H7 (cell line): Measurements from ENCODE around the gene STH. TPM values are rescaled to one million over a fixed set of nuclear protein-coding genes. Genes with fewer than 3 reads are reported as not detected.
"Not testable (repeated sequence)": the region's sequence is repeated elsewhere in the genome, so short reads cannot be mapped to it uniquely, and the experiment has no call there.

ENCODE experiments used
- DNase-seq: peaks from one replicate; pipeline ENCODE4 v3.0.0; 2012
- H3K27me3 ChIP-seq: 2 replicates; pipeline ENCODE4 v1.6.0; 2011; ENCODE audit warnings: mild to moderate bottlenecking, low read length; ENCODE audit not compliant: control insufficient read depth, insufficient read depth
- H3K36me3 ChIP-seq: replicated peaks from 2 replicates; pipeline ENCODE4 v1.5.1; 2011; ENCODE audit warnings: low read length; ENCODE audit not compliant: control insufficient read depth, insufficient read depth
- H3K4me3 ChIP-seq: 2 replicates; pipeline ENCODE4 v1.5.1; 2011; ENCODE audit warnings: low read depth, mild to moderate bottlenecking, control low read depth, low read length, moderate library complexity; ENCODE audit not compliant: insufficient read depth
- total RNA-seq: library from RNA; depleted of rRNA; stranded (reverse); fragments of >200 nt; shearing (Covaris generic); gene quantifications from 2 replicates; pipeline ENCODE4 v1.2.3, GENCODE V29; 2014

The STH gene
- total RNA-seq, 1 experiment from 2014 or later, result not detected

DNA sequence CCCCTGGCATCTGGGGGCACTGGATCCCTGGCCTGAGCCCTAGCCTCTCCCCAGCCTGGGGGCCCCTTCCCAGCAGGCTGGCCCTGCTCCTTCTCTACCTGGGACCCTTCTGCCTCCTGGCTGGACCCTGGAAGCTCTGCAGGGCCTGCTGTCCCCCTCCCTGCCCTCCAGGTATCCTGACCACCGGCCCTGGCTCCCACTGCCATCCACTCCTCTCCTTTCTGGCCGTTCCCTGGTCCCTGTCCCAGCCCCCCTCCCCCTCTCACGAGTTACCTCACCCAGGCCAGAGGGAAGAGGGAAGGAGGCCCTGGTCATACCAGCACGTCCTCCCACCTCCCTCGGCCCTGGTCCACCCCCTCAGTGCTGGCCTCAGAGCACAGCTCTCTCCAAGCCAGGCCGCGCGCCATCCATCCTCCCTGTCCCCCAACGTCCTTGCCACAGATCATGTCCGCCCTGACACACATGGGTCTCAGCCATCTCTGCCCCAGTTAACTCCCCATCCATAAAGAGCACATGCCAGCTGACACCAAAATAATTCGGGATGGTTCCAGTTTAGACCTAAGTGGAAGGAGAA is 13.5 kb downstream of the STH start:
- DNase-seq, result no peak
- H3K4me3 ChIP-seq, result no peak overlapping the region
- H3K27me3 ChIP-seq, result no peaks in the 10 kb centered on the region
- no peaks in the 10 kb centered on the region for H3K36me3 ChIP-seq

DNA sequence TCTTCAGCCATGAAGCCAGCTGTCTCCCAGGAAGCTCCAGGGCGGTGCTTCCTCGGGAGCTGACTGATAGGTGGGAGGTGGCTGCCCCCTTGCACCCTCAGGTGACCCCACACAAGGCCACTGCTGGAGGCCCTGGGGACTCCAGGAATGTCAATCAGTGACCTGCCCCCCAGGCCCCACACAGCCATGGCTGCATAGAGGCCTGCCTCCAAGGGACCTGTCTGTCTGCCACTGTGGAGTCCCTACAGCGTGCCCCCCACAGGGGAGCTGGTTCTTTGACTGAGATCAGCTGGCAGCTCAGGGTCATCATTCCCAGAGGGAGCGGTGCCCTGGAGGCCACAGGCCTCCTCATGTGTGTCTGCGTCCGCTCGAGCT is 14.1 kb downstream of the STH start:
- no peak overlapping the region for H3K4me3 ChIP-seq
- H3K36me3 ChIP-seq, result no peaks in the 10 kb centered on the region
- H3K27me3 ChIP-seq, result no peaks in the 10 kb centered on the region
- DNase-seq, result no peak

DNA sequence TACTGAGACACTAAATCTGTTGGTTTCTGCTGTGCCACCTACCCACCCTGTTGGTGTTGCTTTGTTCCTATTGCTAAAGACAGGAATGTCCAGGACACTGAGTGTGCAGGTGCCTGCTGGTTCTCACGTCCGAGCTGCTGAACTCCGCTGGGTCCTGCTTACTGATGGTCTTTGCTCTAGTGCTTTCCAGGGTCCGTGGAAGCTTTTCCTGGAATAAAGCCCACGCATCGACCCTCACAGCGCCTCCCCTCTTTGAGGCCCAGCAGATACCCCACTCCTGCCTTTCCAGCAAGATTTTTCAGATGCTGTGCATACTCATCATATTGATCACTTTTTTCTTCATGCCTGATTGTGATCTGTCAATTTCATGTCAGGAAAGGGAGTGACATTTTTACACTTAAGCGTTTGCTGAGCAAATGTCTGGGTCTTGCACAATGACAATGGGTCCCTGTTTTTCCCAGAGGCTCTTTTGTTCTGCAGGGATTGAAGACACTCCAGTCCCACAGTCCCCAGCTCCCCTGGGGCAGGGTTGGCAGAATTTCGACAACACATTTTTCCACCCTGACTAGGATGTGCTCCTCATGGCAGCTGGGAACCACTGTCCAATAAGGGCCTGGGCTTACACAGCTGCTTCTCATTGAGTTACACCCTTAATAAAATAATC is 14.6 kb downstream of the STH start:
- H3K27me3 ChIP-seq, result no peaks in the 10 kb centered on the region
- no peak overlapping the region for H3K4me3 ChIP-seq
- DNase-seq, result no peak
- no peaks in the 10 kb centered on the region for H3K36me3 ChIP-seq

DNA sequence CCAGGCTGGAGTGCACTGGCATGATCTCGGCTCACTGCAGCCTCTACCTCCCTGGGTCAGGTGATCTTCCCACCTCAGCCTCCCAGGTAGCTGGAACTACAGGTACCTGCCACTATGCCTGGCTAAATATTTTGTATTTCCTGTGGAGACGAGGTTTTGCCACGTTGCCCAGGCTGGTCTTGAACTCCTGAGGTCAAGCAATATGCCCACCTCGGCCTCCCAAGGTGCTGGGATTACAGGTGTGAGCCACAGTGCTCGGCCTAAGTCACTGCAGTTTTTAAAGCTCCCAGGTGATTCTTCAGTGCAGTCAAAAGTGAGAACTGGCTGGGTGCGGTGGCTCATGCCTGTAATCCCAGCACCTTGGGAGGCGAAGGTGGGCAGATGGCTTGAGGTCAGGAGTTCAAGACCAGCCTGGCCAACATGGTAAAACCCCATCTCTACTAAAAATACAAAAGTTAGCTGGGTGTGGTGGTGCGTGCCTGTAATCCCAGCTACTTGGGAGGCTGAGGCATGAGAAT is 20.4 kb downstream of the STH start:
- not testable (repeated sequence) for H3K27me3 ChIP-seq, DNase-seq, H3K4me3 ChIP-seq, H3K36me3 ChIP-seq

DNA sequence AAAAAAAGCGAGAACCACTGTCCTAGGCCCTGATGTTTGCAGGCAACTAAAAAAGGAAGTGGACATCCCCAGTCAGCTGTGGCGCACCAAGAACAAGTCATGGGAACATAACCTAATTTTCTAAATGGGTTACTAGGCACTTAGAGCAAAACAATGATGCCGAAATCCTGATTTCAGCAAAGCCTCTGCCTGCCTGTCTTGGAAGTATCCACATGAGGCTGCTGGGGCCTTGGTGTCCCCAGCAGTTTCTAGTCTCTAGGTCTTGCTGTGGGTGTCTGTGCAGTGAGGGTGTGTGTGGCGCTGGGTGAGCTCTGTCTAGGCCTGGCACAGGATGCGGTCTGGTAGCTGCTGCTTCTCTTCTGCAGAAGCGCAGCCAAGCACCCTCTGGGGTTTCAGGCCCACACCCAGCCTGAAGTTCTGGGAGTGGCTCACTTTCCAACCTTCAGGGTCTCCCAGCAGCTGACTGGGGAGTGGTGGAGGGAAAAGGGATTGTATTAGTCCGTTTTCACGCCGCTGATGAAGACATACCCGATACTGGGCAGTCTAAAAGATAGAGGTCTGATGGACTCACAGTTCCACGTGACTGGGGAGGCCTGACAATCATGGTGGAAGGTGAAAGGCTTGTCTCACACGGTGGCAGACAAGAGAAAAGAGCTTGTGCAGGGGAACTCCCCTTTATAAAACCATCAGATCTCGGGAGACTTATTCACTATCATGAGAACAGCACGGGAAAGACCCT is 21.1 kb downstream of the STH start:
- Histone ChIP-seq H3K4me3 (no peak overlapping the region), H3K27me3 (no peaks in the 10 kb centered on the region), H3K36me3 (no peaks in the 10 kb centered on the region)
- DNase-seq, result no peak

DNA sequence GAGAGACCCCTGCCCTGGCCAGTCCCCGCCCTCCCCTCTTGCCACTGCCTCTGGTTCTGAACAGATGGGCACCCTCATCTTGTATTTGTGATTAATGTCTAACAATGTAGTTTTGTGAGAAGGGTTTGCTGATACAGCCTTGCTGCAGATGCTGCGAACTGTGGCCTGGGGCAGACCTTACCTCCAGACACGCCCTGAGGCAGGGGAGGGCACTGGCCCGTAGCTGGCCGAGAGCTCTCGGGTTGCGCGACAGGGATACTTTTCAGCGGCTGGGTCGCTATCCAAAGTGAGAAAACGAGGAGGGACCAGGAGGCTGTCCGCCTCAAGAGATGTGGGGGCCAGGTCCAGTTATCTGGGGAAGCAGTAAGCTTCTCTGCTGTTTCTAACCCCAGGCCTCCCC is 21.9 kb downstream of the STH start:
- DNase-seq, result peak; percentile 57
- Histone ChIP-seq H3K4me3 (no peak overlapping the region), H3K36me3 (peaks cover under 1% of the 10 kb centered on the region; the same call in 1 of the 2 replicates), H3K27me3 (no peaks in the 10 kb centered on the region)

DNA sequence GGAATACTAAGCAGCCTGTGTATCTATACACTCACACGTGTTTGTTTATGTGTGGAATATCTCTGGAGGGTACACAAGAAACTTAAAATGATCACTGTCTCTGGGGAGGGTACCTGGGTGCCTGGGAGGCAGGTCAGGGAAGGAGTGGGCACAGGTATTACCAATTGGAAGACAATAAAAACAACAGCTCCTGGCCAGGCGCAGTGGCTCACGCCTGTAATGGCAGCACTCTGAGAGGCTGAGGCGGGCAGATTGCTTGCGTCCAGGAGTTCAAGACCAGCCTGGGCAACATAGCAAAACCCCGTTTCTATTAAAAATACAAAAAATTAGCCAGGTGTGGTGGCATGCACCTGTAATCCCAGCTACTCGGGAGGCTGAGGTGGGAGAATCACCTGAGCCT is 24.3 kb downstream of the STH start:
- not testable (repeated sequence) for H3K27me3 ChIP-seq, H3K4me3 ChIP-seq

DNA sequence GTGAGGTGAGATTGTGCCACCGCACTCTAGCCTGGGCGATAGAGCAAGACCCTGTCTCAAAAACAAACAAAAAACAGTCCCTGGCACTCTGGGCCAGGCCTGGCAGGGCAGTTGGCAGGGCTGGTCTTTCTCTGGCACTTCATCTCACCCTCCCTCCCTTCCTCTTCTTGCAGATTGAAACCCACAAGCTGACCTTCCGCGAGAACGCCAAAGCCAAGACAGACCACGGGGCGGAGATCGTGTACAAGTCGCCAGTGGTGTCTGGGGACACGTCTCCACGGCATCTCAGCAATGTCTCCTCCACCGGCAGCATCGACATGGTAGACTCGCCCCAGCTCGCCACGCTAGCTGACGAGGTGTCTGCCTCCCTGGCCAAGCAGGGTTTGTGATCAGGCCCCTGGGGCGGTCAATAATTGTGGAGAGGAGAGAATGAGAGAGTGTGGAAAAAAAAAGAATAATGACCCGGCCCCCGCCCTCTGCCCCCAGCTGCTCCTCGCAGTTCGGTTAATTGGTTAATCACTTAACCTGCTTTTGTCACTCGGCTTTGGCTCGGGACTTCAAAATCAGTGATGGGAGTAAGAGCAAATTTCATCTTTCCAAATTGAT is 24.8 kb downstream of the STH start:
- no peaks in the 10 kb centered on the region for H3K27me3 ChIP-seq
- no peak overlapping the region for H3K4me3 ChIP-seq
- no peak for DNase-seq
- peaks cover 5% of the 10 kb centered on the region for H3K36me3 ChIP-seq

More for the DNA sequence above, 24.3 kb downstream of the STH start:
- not testable (repeated sequence) for H3K36me3 ChIP-seq, DNase-seq

DNA sequence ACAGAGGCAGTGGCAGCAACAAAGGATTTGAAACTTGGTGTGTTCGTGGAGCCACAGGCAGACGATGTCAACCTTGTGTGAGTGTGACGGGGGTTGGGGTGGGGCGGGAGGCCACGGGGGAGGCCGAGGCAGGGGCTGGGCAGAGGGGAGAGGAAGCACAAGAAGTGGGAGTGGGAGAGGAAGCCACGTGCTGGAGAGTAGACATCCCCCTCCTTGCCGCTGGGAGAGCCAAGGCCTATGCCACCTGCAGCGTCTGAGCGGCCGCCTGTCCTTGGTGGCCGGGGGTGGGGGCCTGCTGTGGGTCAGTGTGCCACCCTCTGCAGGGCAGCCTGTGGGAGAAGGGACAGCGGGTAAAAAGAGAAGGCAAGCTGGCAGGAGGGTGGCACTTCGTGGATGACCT is 25.5 kb downstream of the STH start:
- DNase-seq, result no peak
- Histone ChIP-seq H3K4me3 (no peak overlapping the region), H3K27me3 (no peaks in the 10 kb centered on the region)

DNA sequence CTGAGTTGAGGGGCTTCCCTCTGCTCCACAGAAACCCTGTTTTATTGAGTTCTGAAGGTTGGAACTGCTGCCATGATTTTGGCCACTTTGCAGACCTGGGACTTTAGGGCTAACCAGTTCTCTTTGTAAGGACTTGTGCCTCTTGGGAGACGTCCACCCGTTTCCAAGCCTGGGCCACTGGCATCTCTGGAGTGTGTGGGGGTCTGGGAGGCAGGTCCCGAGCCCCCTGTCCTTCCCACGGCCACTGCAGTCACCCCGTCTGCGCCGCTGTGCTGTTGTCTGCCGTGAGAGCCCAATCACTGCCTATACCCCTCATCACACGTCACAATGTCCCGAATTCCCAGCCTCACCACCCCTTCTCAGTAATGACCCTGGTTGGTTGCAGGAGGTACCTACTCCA is 26.0 kb downstream of the STH start:
- Histone ChIP-seq H3K27me3 (no peaks in the 10 kb centered on the region), H3K36me3 (peaks cover 6% of the 10 kb centered on the region), H3K4me3 (no peak overlapping the region)
- no peak for DNase-seq

More for the DNA sequence above, 25.5 kb downstream of the STH start:
- H3K36me3 ChIP-seq, result peaks cover 6% of the 10 kb centered on the region

DNA sequence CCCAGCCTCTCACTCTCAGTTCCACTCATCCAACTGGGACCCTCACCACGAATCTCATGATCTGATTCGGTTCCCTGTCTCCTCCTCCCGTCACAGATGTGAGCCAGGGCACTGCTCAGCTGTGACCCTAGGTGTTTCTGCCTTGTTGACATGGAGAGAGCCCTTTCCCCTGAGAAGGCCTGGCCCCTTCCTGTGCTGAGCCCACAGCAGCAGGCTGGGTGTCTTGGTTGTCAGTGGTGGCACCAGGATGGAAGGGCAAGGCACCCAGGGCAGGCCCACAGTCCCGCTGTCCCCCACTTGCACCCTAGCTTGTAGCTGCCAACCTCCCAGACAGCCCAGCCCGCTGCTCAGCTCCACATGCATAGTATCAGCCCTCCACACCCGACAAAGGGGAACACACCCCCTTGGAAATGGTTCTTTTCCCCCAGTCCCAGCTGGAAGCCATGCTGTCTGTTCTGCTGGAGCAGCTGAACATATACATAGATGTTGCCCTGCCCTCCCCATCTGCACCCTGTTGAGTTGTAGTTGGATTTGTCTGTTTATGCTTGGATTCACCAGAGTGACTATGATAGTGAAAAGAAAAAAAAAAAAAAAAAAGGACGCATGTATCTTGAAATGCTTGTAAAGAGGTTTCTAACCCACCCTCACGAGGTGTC is 26.6 kb downstream of the STH start:
- Histone ChIP-seq H3K27me3 (no peaks in the 10 kb centered on the region), H3K4me3 (no peak overlapping the region), H3K36me3 (peaks cover 9% of the 10 kb centered on the region)
- DNase-seq, result no peak

DNA sequence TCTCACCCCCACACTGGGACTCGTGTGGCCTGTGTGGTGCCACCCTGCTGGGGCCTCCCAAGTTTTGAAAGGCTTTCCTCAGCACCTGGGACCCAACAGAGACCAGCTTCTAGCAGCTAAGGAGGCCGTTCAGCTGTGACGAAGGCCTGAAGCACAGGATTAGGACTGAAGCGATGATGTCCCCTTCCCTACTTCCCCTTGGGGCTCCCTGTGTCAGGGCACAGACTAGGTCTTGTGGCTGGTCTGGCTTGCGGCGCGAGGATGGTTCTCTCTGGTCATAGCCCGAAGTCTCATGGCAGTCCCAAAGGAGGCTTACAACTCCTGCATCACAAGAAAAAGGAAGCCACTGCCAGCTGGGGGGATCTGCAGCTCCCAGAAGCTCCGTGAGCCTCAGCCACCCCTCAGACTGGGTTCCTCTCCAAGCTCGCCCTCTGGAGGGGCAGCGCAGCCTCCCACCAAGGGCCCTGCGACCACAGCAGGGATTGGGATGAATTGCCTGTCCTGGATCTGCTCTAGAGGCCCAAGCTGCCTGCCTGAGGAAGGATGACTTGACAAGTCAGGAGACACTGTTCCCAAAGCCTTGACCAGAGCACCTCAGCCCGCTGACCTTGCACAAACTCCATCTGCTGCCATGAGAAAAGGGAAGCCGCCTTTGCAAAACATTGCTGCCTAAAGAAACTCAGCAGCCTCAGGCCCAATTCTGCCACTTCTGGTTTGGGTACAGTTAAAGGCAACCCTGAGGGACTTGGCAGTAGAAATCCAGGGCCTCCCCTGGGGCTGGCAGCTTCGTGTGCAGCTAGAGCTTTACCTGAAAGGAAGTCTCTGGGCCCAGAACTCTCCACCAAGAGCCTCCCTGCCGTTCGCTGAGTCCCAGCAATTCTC is 27.4 kb downstream of the STH start:
- peak; percentile 70 for DNase-seq
- no peaks in the 10 kb centered on the region for H3K27me3 ChIP-seq
- peaks cover 14% of the 10 kb centered on the region for H3K36me3 ChIP-seq
- no peak overlapping the region for H3K4me3 ChIP-seq

DNA sequence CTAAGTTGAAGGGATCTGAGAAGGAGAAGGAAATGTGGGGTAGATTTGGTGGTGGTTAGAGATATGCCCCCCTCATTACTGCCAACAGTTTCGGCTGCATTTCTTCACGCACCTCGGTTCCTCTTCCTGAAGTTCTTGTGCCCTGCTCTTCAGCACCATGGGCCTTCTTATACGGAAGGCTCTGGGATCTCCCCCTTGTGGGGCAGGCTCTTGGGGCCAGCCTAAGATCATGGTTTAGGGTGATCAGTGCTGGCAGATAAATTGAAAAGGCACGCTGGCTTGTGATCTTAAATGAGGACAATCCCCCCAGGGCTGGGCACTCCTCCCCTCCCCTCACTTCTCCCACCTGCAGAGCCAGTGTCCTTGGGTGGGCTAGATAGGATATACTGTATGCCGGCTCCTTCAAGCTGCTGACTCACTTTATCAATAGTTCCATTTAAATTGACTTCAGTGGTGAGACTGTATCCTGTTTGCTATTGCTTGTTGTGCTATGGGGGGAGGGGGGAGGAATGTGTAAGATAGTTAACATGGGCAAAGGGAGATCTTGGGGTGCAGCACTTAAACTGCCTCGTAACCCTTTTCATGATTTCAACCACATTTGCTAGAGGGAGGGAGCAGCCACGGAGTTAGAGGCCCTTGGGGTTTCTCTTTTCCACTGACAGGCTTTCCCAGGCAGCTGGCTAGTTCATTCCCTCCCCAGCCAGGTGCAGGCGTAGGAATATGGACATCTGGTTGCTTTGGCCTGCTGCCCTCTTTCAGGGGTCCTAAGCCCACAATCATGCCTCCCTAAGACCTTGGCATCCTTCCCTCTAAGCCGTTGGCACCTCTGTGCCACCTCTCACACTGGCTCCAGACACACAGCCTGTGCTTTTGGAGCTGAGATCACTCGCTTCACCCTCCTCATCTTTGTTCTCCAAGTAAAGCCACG is 28.3 kb downstream of the STH start:
- DNase-seq, result no peak
- Histone ChIP-seq H3K4me3 (no peak overlapping the region), H3K27me3 (no peaks in the 10 kb centered on the region), H3K36me3 (peaks cover 18% of the 10 kb centered on the region)
